GM19438 (cell line): ENCODE data around the gene EIF4G1.
"Not testable (repeated sequence)": the region's sequence is repeated elsewhere in the genome, so short reads cannot be mapped to it uniquely, and the experiment has no call there.

Experiments used
- ATAC-seq: cut with Tn5 transposase; IDR thresholded peaks from one replicate; pipeline ENCODE4 v1.9.1; 2021; ENCODE audit warnings: low read depth; ENCODE audit not compliant: unreplicated experiment

The EIF4G1 gene

DNA sequence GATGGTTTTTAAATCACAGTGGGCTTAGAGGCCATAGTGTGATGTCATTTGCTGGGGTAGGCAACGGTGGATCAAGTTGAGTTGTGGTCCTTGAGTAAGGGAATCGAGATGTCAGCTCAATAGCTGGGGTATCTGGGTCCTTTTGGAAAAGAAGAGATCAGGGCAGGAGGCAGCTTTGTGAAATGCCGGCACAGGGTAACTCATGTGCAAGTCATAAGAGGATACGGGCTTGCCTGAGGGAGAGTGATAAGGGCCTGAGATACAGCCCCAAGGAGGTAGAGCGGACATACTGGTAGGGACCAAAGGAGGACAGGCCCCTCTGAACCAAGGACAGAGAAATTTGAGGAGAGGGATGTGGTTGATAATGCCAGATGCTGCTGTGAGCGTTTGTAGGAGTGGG, 18.8 kb downstream of the EIF4G1 start:
- no peak for ATAC-seq

DNA sequence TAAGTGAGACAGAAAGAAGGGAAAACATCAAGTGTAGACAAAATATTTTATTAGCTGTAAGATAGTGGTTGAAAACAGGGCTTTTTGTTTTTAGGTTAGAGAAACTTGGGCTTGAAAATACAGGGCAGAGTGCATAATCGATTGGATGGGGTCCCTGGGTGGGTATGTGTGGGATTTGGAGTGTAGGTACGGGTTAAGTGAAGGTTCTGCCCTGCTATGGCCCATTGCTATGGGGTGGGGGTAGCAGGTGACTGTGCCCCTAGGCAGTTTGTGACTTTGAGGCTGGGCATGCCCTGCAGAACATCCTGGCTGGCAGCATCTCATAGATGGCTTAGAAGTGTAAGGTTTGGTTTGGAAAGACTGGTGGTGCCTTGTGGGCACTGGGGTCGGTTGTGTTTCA, 19.3 kb downstream of the EIF4G1 start:
- no peak for ATAC-seq

DNA sequence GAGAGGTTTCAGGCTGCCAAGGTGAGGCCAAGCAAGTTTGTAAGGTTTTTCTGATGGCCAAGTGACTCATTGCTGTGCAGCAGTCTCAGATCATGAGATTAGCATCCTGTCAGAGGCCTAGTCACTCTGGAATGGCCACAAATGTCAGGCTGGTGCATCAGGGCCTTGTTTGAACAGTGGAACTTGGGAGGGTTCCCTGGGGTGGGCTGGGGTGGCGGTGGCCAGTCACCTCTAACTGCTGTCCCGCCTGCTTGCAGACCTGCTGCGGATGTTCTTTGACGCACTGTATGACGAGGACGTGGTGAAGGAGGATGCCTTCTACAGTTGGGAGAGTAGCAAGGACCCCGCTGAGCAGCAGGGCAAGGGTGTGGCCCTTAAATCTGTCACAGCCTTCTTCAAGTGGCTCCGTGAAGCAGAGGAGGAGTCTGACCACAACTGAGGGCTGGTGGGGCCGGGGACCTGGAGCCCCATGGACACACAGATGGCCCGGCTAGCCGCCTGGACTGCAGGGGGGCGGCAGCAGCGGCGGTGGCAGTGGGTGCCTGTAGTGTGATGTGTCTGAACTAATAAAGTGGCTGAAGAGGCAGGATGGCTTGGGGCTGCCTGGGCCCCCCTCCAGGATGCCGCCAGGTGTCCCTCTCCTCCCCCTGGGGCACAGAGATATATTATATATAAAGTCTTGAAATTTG, 20.2 kb downstream of the EIF4G1 start:
- no peak for ATAC-seq

DNA sequence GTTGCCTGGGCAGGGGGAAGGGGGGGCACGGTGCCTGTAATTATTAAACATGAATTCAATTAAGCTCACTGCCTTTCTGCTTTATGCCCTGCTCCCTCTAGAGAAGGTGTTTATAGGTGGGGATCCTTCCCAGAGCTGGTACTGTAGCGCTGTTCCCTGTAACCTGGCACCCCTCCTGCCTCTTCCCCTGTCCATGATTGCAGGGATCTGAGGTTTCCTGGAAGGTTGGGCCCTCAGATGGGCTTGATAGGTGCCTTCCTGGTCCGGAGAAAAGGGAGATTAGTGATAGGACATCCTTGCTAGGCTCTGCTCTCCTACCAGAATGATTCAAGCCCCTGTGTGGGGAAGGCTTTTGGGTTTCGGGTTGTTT, 20.9 kb downstream of the EIF4G1 start:
- no peak for ATAC-seq

DNA sequence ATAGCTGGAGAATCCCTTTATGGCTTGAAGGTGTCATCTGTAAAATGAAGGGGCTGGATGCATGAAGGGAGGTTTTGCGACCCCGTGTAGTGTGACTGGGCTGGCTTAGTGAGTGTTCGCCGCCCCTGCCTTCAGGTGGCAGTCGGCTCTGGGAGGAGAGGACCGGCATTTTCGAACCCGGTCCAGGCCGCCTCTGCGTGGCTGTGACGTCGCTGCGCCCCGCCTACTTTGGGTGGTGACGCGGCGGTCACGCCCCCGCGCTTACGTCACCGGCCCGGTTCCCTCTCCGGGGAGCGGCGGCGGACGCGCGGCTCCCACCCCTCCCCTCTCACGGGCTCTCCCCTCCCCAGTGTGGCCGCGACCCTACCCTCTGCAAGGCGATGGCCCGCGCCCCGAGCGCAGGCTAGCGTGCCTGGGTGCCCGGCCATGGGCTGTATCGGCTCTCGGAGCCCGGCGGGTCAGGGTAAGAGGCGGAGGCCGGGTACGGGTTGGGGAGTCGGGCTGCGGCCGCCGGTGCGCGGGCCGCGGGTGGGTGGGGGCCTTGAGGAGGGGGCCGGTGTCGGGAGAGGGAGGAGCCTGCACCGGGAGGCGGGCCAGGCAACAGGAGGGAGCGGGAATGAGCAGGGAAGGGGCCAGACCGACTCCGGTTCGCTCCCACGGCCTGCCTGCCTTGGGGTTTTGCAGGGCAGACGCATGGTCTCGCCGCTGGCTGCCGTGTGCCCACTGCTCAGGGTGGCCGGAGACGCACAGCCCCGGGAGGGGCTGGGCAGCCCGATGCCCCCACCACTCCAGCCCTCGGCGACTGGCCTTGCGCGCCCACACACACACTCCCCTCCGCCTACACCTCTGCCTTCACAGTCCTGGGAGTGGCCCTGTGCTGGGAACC, 21.5 kb downstream of the EIF4G1 start:
- ATAC-seq, result peak; percentile 66

DNA sequence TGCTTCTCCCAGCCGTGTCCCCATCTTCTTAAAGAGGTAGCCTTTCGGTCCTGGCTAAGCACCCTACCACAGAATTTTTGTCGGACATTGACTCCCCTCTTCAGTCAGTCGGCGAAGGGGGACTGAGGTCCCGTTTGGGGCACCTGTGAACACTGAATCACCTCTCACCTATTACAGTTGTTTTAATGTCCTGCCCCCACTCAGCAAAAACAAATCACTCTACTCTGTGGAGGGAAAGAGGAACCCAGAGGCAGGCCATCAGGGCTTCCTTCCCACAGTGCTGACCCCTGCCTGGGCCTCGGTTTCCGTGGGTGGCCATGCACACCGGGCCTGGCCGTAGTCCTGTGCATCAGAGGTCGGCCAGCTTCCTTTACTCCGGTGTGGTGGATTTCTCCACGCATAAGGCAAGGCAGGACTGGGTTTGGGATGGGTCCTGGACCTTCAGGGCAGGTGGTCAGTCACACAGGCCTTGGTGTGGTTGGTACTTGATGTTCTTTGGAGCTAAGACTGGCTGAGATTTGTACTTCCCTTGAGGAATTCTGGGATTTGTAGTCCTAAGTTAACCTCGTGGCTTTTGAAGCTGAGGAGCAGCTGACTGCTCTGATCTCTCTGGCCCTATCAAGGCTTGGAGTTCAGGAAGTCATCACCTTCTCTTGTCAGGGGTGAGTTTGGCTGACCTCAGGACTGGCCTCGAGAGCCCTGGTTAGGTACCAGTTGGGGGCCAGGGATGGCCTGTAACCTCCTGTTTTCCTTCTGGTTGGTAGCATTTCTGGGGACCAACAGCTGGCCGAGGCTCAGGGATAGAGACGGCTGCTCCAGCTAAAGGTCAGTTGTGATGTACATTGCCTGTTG, 22.4 kb downstream of the EIF4G1 start:
- ATAC-seq, result no peak

DNA sequence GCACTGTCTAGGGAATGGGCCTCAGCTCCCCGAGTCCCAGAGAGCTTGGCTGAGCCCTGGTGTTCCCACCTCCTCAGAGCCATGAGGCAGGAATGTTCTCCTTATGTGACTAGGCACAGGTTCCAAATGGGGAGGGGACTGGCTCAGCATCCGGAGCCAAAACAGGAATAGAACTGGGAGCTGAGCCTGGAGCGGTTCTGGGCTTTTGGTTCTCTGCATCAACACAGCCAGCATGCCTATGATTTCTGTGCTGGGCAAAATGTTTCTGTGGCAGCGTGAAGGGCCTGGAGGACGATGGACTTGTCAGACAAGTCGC, 23.0 kb downstream of the EIF4G1 start, which contains the start of gene FAM131A:
TSS of gene FAM131A (plus strand) at position 202 of the 316 bp plus-strand sequence. CDS start at position 233, 31 bp downstream.
- no peak for ATAC-seq

DNA sequence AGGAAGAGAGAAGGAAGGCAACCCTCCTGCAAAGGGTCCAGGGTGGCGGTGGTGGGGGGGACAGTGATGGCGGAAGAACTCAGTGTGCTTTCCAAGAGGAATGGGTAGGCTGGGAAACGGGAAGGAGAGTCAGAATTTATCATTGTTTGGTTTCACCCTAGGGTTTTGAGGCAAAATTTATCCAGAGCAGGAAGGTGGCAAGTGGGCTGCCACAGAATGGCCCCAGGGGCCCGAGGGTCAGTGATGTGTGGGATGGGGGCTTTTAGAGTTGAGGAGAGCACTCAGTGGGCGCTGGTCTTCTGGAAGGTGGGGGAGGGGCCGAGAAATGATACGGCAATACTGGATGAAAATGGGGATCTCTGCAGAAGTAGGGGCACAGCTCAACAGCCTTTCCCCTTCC, 23.6 kb downstream of the EIF4G1 start:
- no peak for ATAC-seq

DNA sequence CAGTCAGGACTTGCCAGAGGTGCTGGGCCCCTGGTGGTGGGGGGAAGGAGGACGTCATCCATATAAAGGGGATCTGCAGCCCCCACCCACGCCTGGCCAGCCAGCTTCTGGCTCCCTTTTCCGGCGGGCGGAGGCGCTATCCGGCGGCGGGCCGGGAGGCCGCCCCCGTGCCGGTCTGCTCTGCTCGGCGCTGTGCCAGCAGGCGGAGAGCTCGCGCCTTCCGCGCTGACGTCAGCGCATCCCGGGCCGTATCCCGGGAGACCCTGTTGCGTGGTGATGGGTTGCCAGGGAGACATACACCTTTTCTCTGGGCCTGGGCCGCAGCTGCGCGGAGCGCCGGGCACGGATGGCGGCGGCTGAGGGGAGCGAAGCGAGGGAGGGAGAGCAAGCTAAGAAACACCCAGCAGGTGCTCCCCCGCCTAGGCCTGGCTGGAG, 24.1 kb downstream of the EIF4G1 start:
- ATAC-seq, result no peak

DNA sequence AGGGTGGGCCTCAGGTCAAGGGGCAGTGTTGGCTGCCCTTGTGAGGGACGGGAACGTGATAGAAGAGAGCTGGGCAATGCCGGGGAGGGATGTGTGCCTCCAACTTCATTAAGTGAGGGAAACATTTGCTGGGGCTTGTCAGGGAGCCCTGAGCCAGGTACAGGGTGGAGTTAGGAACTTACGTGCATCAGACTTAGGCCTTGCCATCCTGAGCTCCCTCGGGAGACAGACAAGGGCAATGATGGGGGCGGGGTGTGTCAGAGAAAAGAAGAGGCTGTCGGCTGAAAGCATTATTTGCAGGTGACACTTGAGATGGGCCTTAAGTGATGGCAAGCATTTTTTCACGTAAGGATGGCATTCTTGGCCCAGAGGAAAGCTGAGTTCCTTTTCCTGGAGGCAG, 24.6 kb downstream of the EIF4G1 start:
- ATAC-seq, result no peak

DNA sequence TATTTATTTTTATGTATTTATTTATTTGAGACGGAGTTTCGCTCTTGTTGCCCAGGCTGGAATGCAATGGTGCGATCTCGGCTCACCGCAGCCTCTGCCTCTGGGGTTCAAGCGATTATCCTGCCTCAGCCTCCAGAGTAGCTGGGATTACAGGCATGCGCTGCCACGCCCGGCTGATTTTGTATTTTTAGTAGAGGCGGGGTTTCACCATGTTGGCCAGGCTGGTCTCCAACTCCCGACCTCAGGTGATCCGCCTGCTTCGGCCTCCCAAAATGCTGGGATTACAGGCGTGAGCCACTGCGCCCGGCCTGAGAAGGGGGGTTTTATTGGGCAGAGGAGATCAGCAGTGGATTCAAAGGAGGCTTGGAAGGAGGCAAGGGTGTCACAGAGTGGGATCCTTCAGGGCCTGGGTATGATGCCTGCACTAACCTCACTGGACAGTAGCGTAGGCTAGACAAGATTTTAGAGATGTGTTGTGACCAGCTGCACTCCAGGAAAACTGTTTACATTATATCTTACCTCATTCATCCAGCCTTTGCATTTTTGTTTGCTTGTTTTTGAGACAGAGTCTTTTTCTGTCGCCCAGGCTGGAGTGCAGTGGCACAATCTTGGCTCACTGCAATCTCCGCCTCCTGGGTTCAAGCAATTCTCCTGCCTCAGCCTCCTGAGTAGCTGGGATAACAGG, 25.2 kb downstream of the EIF4G1 start:
- ATAC-seq, result not testable (repeated sequence)

DNA sequence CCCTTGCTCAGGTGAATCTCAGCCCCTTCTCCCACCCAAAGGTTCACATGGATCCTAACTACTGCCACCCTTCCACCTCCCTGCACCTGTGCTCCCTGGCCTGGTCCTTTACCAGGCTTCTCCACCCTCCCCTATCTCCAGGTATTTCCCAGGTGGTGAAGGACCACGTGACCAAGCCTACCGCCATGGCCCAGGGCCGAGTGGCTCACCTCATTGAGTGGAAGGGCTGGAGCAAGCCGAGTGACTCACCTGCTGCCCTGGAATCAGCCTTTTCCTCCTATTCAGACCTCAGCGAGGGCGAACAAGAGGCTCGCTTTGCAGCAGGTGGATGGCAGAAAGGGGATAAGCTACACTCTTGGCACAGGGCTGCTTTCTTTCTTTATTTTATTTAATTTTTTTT, 27.5 kb downstream of the EIF4G1 start:
- no peak for ATAC-seq

DNA sequence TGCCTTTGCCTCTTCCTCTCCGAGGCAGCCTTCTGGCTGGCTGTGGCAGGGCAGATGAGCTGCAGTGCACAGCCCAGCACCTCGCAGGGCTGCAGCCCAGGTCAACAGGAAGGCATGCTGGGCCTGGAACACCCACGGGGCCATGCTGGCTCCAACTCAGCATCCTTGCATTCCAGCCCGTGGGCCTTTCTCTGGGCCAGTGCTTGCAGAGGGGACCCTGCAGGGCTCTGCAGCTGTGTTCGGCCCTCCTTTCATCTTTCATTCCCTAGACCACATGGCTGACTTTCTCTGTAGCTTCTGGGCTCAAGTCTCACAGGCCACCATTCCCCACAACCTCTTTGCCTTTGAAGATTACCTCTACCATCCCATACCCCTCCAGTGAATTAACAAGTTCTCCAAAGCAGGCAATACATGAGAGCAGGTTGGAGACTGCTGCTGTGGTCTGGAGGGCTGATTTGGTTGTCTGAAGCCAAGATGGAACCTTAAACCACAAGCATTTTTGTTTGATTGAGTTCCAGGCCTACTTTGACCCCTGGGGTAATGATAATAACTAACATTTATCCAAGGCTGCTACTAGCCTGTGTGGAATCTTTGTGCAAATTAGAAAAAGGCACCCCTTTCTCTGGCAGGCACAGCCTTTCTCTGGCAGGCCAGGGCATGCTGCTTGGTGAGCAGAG, 28.9 kb downstream of the EIF4G1 start:
- no peak for ATAC-seq

DNA sequence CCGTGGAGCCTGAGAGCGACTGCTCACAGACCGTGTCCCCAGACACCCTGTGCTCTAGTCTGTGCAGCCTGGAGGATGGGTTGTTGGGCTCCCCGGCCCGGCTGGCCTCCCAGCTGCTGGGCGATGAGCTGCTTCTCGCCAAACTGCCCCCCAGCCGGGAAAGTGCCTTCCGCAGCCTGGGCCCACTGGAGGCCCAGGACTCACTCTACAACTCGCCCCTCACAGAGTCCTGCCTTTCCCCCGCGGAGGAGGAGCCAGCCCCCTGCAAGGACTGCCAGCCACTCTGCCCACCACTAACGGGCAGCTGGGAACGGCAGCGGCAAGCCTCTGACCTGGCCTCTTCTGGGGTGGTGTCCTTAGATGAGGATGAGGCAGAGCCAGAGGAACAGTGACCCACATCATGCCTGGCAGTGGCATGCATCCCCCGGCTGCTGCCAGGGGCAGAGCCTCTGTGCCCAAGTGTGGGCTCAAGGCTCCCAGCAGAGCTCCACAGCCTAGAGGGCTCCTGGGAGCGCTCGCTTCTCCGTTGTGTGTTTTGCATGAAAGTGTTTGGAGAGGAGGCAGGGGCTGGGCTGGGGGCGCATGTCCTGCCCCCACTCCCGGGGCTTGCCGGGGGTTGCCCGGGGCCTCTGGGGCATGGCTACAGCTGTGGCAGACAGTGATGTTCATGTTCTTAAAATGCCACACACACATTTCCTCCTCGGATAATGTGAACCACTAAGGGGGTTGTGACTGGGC, 30.3 kb downstream of the EIF4G1 start:
- no peak for ATAC-seq

DNA sequence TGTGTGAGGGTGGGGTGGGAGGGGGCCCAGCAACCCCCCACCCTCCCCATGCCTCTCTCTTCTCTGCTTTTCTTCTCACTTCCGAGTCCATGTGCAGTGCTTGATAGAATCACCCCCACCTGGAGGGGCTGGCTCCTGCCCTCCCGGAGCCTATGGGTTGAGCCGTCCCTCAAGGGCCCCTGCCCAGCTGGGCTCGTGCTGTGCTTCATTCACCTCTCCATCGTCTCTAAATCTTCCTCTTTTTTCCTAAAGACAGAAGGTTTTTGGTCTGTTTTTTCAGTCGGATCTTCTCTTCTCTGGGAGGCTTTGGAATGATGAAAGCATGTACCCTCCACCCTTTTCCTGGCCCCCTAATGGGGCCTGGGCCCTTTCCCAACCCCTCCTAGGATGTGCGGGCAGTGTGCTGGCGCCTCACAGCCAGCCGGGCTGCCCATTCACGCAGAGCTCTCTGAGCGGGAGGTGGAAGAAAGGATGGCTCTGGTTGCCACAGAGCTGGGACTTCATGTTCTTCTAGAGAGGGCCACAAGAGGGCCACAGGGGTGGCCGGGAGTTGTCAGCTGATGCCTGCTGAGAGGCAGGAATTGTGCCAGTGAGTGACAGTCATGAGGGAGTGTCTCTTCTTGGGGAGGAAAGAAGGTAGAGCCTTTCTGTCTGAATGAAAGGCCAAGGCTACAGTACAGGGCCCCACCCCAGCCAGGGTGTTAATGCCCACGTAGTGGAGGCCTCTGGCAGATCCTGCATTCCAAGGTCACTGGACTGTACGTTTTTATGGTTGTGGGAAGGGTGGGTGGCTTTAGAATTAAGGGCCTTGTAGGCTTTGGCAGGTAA, 31.1 kb downstream of the EIF4G1 start:
- ATAC-seq, result no peak

DNA sequence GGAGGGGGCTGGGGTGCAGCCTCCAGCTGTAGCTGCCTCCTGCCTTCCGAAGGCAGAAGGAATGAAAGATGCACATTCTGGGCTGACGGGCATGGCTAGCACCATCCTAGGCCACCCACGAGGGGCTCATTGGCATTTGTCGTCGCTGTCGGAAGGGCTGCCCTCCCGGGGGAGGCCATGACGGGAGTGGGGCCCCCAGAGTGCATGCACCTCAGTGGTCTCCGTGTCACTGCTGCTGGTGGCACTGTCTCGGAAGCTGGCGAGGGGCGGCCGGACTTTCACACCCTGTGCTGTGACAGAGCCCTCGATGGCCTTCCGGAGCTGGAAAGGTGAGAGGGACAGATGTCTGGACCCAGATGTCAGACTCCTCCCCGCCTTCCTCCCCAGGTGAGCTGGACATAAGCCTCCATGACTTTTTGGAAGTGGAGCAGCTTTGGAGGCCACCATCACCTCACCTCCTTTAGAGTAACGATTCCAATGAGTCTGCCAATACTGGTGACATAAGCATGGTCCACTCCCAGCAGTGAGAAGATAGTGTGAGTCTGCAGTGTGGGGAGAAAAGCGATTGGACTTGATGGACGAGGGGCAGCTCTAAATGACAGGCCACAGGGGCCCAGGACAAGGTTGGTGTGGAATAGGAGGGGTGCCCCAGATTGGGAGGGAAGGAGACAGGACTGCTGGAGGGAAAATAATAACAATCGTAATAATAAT, 32.2 kb downstream of the EIF4G1 start:
- ATAC-seq, result no peak

DNA sequence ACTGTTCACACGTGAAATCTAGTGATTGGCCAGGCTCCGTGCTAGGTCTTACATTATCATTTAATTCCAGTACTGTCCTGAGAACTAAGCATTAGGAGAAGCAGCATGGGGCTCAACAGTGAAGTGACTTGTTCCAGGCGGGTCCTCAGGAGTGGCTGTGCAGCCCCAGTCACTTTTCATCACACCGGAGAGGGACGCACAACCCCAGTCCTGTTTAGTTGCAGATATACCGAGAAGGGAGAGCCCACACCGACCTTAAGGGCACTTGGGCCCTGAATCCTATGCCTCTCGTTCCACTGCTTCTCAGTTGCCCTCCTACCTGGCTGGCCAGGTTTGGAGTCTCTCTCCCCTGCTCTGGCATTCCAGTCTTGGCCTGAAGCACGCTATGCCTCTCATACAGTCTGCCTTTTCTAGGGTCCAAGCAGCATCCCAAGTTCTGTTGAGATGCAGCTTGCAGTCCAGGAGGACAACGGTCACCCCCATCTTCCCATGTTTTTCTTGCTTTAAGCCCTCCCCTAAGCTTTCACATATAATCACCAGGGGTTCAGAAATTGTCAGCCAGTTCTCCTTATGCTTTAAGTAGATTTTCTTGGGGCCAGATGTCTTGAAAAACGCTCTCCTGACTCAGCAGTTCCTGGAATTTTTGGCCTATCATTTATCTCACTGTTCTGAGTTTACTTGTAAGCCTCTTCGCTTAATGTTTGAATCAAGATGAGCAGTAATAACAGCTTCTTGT, 33.1 kb downstream of the EIF4G1 start:
- ATAC-seq, result no peak
